GM12892 (cell line): Measurements from ENCODE around the gene KRT71.
"Not testable (repeated sequence)": the region's sequence is repeated elsewhere in the genome, so short reads cannot be mapped to it uniquely, and the experiment has no call there.

Experiments used
- DNase-seq: peaks from one replicate; pipeline ENCODE4 v3.0.0; 2011; ENCODE audit not compliant: insufficient read length
- FAIRE-seq: peaks from 2 replicates; lab custom pipeline; 2011; peaks lifted over from hg19 to GRCh38; lab: Jason Lieb, UNC
- POLR2A ChIP-seq: IDR thresholded peaks from 2 replicates; pipeline ENCODE4 v1.6.1; 2011; ENCODE audit warnings: low read depth, low read length, control low read depth
- POLR2AphosphoS5 ChIP-seq: IDR thresholded peaks from 2 replicates; pipeline ENCODE4 v1.6.1; 2011; ENCODE audit warnings: low read depth, low read length, control low read depth
- TAF1 ChIP-seq: IDR thresholded peaks from 2 replicates; pipeline ENCODE4 v1.6.1; 2011; ENCODE audit warnings: low read depth, mild to moderate bottlenecking, control low read depth, low read length, borderline replicate concordance

Gene KRT71

GRCh38 chr12:52517005-52517835 lies 35.7 kb downstream of the KRT71 start:
- FAIRE-seq (no peak), DNase-seq (no peak)
- no peak for TF ChIP-seq POLR2A
- no peak for TF ChIP-seq POLR2AphosphoS5
- TF ChIP-seq TAF1, result no peak

- no peak for TF ChIP-seq POLR2A
- no peak for TF ChIP-seq POLR2AphosphoS5
- no peak for TF ChIP-seq TAF1
Measured at GRCh38 chr12:52515927-52516831, 36.8 kb downstream of the KRT71 start.

GRCh38 chr12:52515319-52515646 lies 37.7 kb downstream of the KRT71 start:
- DNase-seq (no peak), FAIRE-seq (no peak)
- TF ChIP-seq POLR2A (no peak), POLR2AphosphoS5 (no peak), TAF1 (no peak)

More at GRCh38 chr12:52515927-52516831, 36.8 kb downstream of the KRT71 start:
- DNase-seq, result no peak
- FAIRE-seq, result no peak

- no peak for FAIRE-seq
- DNase-seq, result no peak
- TF ChIP-seq POLR2AphosphoS5, result no peak
- no peak for TF ChIP-seq POLR2A
- no peak for TF ChIP-seq TAF1
Measured at GRCh38 chr12:52514471-52515318, 38.2 kb downstream of the KRT71 start.

GRCh38 chr12:52513736-52514135 lies 39.2 kb downstream of the KRT71 start:
- no peak for DNase-seq
- FAIRE-seq, result no peak
- TF ChIP-seq TAF1 (no peak), POLR2AphosphoS5 (no peak), POLR2A (no peak)

GRCh38 chr12:52508211-52508610 lies 44.7 kb downstream of the KRT71 start:
- TF ChIP-seq POLR2AphosphoS5 (no peak), TAF1 (no peak), POLR2A (no peak)
- DNase-seq (no peak), FAIRE-seq (no peak)

GRCh38 chr12:52506858-52507715 lies 45.9 kb downstream of the KRT71 start:
- no peak for DNase-seq
- TF ChIP-seq POLR2A (no peak), TAF1 (no peak)
- no peak for FAIRE-seq

- TF ChIP-seq TAF1 (no peak), POLR2A (no peak), POLR2AphosphoS5 (no peak)
- no peak for FAIRE-seq
- DNase-seq, result no peak
Measured at GRCh38 chr12:52502877-52503276, 50.1 kb downstream of the KRT71 start.

GRCh38 chr12:52501490-52501889 lies 51.5 kb downstream of the KRT71 start:
- FAIRE-seq (no peak), DNase-seq (no peak)
- no peak for TF ChIP-seq TAF1
- no peak for TF ChIP-seq POLR2A
- TF ChIP-seq POLR2AphosphoS5, result no peak

- FAIRE-seq, DNase-seq: not testable (repeated sequence)
Measured at GRCh38 chr12:52500574-52500973, 52.4 kb downstream of the KRT71 start.

- TF ChIP-seq POLR2AphosphoS5 (no peak), POLR2A (no peak)
- DNase-seq (no peak), FAIRE-seq (no peak)
Measured at GRCh38 chr12:52499806-52500560, 53.0 kb downstream of the KRT71 start.
